Measurements from ENCODE around the gene CIB1. TPM values are rescaled to one million over a fixed set of nuclear protein-coding genes. Genes with fewer than 3 reads are reported as not detected.

Gene CIB1
- total and polyA plus RNA-seq, 2 of the 8 experiments (the other 6 are each of a cell fraction or from before 2014, with no cell fraction given), result 26.0 to 63.5 TPM

DNA sequence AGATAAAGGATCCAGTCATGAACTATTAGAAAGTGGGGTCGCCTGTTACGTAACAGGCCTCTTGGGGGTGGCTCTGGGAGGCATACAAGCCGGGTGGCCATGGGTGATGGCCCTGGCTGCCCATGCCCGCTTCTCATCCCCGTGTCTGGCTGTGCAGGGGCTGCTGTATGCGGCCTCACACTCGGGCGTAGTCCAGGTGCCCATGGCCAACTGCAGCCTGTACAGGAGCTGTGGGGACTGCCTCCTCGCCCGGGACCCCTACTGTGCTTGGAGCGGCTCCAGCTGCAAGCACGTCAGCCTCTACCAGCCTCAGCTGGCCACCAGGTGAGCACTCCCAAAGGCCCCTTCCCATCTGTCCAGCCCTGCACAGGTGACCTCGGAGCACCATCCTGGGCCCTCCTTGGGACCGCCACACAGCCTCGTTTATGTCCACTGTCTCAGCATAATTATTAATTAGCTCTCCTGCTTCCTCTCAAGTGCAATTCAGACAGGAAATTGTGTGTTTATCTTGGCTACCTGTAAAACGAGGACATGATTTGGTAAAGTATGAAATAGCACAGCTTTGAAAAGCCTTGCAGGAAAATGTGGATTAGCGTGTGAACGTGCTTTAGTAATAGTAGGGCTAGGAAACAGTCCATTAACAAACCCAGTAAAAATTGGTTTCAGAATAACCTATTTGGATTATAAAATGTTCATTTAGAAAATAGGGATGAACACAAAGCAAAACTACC lies 8.1 kb downstream of the CIB1 start (continued):
- no peak for TF ChIP-seq EP300 (IDR thresholded peaks at IDR 0.05; ENCODE audit: borderline replicate concordance in 1 of 2, low read depth in 2 of 2, low read length in 2 of 2)
